Activated naive CD4-positive, alpha-beta T cell treated with anti-CD3 and anti-CD28 coated beads, Interleukin-2, amount 50 U/mL, for 72 hours (primary cell): ENCODE results near the gene RBM10. TPM values are rescaled to one million over a fixed set of nuclear protein-coding genes. Genes with fewer than 3 reads are reported as not detected.

Experiments used
- ATAC-seq, 2 donors: fragments of 150-1000 bp; cut with Tn5 transposase; 2 replicates each; pipeline ENCODE4 v1.10.0; 2021; ENCODE audit warnings: mild to moderate bottlenecking in 2 of 2, moderate library complexity in 2 of 2
- DNase-seq, 2 donors: peaks; one replicate each; pipeline ENCODE4 v3.0.0; 2021 to 2022; ENCODE audit warnings: low spot score in 2 of 2
- H3K27ac Mint-ChIP-seq, 2 donors: one replicate each; pipeline ENCODE4 v1.8.0; 2022; ENCODE audit warnings: mild to moderate bottlenecking in 2 of 2, mixed read lengths in 2 of 2
- H3K36me3 Mint-ChIP-seq, 2 donors: one replicate each; pipeline ENCODE4 v1.8.0; 2022; ENCODE audit warnings: mixed read lengths in 2 of 2
- H3K9me3 Mint-ChIP-seq, 2 donors: one replicate each; pipeline ENCODE4 v1.8.0; 2022; ENCODE audit warnings: mixed read lengths in 2 of 2
- total RNA-seq, 2 donors: library from RNA; stranded (reverse); gene quantifications; one replicate each; pipeline ENCODE4 v1.2.3, GENCODE V29; 2022

The RBM10 gene
- total RNA-seq, 2 donors from 2014 or later: 54.7 to 61.3 TPM

GRCh38 chrX:47145395-47146120 is 537 bp downstream of the RBM10 start:
- Mint-ChIP-seq H3K36me3 (peaks cover 21 to 23% of the 10 kb centered on the region in 2 donors), H3K27ac (peak overlapping the region; percentile 97 to 100), H3K9me3 (no peaks in the 10 kb centered on the region)
- DNase-seq (no peak), ATAC-seq (peak in 1 of 2 donors; percentile 26)

GRCh38 chrX:47146121-47146935 is 1.3 kb downstream of the RBM10 start:
- Mint-ChIP-seq H3K9me3 (no peaks in the 10 kb centered on the region), H3K36me3 (peaks cover 21 to 25% of the 10 kb centered on the region in 2 donors), H3K27ac (peak overlapping the region; percentile 97 to 100)
- DNase-seq: no peak
- ATAC-seq: no peak

GRCh38 chrX:47146936-47147859 is 2.2 kb downstream of the RBM10 start:
- H3K36me3 Mint-ChIP-seq: peaks cover 21 to 31% of the 10 kb centered on the region in 2 donors
- ATAC-seq: no peak
- H3K9me3 Mint-ChIP-seq: no peaks in the 10 kb centered on the region
- peak overlapping the region; percentile 59 to 96 for H3K27ac Mint-ChIP-seq
- DNase-seq: no peak

- no peaks in the 10 kb centered on the region for H3K9me3 Mint-ChIP-seq
- DNase-seq: peak in 1 of 2 donors; percentile 18
- peak in 1 of 2 donors; percentile 36 for ATAC-seq
- peaks cover 21 to 31% of the 10 kb centered on the region in 2 donors for H3K36me3 Mint-ChIP-seq
- H3K27ac Mint-ChIP-seq: peak overlapping the region in 1 of 2 donors; percentile 50
These were observed 3.9 kb downstream of the RBM10 start for GRCh38 chrX:47148946-47149345.

- DNase-seq (no peak), ATAC-seq (no peak)
- H3K9me3 Mint-ChIP-seq: no peaks in the 10 kb centered on the region
- H3K27ac Mint-ChIP-seq: peak overlapping the region in 1 of 2 donors; percentile 29
- H3K36me3 Mint-ChIP-seq: peaks cover 6 to 21% of the 10 kb centered on the region in 2 donors
These were observed 6.4 kb downstream of the RBM10 start for GRCh38 chrX:47151435-47151834.

GRCh38 chrX:47156611-47157520 is 11.8 kb downstream of the RBM10 start:
- Mint-ChIP-seq H3K27ac (no peak overlapping the region), H3K9me3 (no peaks in the 10 kb centered on the region), H3K36me3 (peaks cover 8 to 12% of the 10 kb centered on the region in 2 donors)
- ATAC-seq (no peak), DNase-seq (no peak)

- Mint-ChIP-seq H3K27ac (no peak overlapping the region), H3K9me3 (no peaks in the 10 kb centered on the region), H3K36me3 (peaks cover 8 to 11% of the 10 kb centered on the region in 2 donors)
- ATAC-seq (no peak), DNase-seq (no peak)
These were observed 13.1 kb downstream of the RBM10 start for GRCh38 chrX:47158131-47158530.

- DNase-seq: no peak
- peaks cover 8 to 11% of the 10 kb centered on the region in 2 donors for H3K36me3 Mint-ChIP-seq
- no peak overlapping the region for H3K27ac Mint-ChIP-seq
- H3K9me3 Mint-ChIP-seq: no peaks in the 10 kb centered on the region
- ATAC-seq: no peak
These were observed 13.8 kb downstream of the RBM10 start for GRCh38 chrX:47158781-47159180.

GRCh38 chrX:47160781-47161180 is 15.8 kb downstream of the RBM10 start:
- Mint-ChIP-seq H3K27ac (no peak overlapping the region), H3K9me3 (no peaks in the 10 kb centered on the region), H3K36me3 (peaks cover 8 to 11% of the 10 kb centered on the region in 2 donors)
- DNase-seq: no peak
- ATAC-seq: no peak

- Mint-ChIP-seq H3K36me3 (no peaks in the 10 kb centered on the region), H3K27ac (no peak overlapping the region), H3K9me3 (no peaks in the 10 kb centered on the region)
- ATAC-seq: no peak
- no peak for DNase-seq
These were observed 18.0 kb downstream of the RBM10 start for GRCh38 chrX:47162927-47163583.

- Mint-ChIP-seq H3K27ac (no peak overlapping the region), H3K36me3 (no peaks in the 10 kb centered on the region), H3K9me3 (no peaks in the 10 kb centered on the region)
- DNase-seq (no peak), ATAC-seq (no peak)
These were observed 19.4 kb downstream of the RBM10 start for GRCh38 chrX:47164420-47164819.

GRCh38 chrX:47166126-47166525 is 21.1 kb downstream of the RBM10 start:
- DNase-seq (no peak), ATAC-seq (no peak)
- H3K36me3 Mint-ChIP-seq: no peaks in the 10 kb centered on the region
- H3K9me3 Mint-ChIP-seq: no peaks in the 10 kb centered on the region
- H3K27ac Mint-ChIP-seq: no peak overlapping the region

- Mint-ChIP-seq H3K27ac (peak overlapping the region in 1 of 2 donors; percentile 93), H3K9me3 (no peaks in the 10 kb centered on the region), H3K36me3 (no peaks in the 10 kb centered on the region)
- no peak for DNase-seq
- no peak for ATAC-seq
These were observed 23.6 kb downstream of the RBM10 start for GRCh38 chrX:47168495-47169073.

GRCh38 chrX:47169273-47169672 is 24.3 kb downstream of the RBM10 start:
- ATAC-seq: no peak
- no peak for DNase-seq
- H3K36me3 Mint-ChIP-seq: no peaks in the 10 kb centered on the region
- H3K27ac Mint-ChIP-seq: no peak overlapping the region
- no peaks in the 10 kb centered on the region for H3K9me3 Mint-ChIP-seq
